ENCODE results near the gene PABPC1L.

The PABPC1L gene

DNA sequence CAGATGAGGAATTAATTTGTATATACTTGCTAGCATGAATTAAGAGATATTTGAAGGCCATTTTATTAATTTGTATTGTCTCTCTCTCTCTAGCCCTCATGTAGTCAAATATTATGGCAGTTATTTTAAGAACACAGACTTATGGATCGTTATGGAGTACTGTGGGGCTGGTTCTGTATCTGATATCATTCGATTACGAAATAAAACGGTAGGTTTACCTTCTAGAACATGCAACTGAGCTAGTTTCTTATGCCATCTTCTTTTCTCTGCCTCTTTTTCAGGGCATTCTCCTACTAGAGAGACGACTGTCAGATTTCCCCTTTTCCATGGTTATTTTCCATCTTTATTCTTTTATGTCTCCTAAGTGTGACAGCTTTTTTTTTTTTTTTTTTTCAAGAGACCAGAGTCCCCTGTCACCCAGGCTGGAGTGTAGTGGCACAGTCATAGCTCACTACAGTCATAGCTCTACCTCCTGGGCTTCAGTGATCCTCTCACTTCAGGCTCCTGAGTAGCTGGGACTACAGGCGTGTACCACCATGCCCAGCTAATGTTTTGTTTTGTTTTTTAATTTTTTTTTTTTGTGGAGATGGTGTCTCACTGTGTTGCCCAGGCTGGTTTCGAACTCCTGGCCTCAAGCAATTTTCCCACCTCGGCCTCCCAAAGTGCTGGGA, 72.0 kb downstream of the PABPC1L start:
- DNase-seq (ENCODE audit: low read depth): no peak
- TF ChIP-seq, protein P1, sequence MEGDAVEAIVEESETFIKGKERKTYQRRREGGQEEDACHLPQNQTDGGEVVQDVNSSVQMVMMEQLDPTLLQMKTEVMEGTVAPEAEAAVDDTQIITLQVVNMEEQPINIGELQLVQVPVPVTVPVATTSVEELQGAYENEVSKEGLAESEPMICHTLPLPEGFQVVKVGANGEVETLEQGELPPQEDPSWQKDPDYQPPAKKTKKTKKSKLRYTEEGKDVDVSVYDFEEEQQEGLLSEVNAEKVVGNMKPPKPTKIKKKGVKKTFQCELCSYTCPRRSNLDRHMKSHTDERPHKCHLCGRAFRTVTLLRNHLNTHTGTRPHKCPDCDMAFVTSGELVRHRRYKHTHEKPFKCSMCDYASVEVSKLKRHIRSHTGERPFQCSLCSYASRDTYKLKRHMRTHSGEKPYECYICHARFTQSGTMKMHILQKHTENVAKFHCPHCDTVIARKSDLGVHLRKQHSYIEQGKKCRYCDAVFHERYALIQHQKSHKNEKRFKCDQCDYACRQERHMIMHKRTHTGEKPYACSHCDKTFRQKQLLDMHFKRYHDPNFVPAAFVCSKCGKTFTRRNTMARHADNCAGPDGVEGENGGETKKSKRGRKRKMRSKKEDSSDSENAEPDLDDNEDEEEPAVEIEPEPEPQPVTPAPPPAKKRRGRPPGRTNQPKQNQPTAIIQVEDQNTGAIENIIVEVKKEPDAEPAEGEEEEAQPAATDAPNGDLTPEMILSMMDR (conservative IDR thresholded peaks at IDR 0.05; ENCODE audit: low read depth, low read length): no peak

DNA sequence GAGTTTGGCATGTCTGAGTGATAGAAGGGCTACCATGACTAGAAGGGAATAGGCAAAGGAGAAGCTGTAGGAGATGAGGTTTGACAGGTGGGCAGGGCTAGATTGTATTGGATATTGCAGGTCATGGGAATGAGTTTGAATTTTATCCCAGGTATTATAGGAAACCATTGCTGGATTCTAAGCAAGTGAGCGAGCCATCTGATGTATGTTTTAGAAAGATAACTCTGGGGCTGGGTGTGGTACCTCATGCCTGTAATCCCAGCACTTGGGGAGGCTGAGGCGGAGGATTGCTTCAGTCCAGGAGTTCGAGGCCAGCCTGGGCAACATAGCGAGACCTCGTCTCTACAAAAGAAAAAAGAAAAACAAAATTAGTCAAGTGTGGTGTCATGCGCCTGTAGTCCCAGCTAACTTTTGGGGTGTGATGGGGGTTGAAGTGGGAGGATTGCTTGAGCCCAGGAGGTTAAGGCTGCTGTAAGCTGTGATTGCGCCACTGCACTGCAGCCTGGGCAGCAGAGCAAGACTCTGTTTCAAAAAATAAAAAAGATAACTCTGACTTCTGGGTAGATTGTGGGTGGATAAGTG, 73.3 kb downstream of the PABPC1L start:
- TF ChIP-seq, protein P1 (conservative IDR thresholded peaks at IDR 0.05; ENCODE audit: low read depth, low read length): no peak
- DNase-seq (ENCODE audit: low read depth): no peak

More for the DNA sequence above, 72.0 kb downstream of the PABPC1L start:
- no peak overlapping the region for H3K4me3 ChIP-seq (ENCODE audit: low read length)

DNA sequence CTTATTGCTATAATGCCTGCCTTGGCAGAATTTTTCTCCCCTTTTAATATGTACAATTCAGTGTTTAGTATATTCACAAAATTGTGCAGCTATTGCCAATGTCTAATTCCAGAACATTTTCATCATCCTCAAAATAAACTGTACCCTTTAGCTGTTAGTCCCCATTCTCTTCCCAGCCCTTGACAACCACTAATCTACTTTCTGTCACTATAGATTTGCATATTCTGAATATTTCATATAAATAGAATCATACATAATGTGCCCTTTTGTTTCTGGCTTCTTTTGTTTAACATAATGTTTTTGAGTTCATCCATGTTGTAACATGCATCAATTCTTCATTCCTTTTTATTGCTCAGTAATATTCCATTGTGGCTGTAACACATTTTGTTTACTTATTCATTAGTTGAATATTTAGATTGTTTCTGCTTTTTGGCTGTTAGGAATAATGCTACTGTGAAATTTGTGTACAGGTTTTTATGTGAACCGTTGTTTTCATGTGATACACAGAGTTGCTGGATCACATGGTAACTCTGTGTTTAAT, 78.8 kb downstream of the PABPC1L start:
- no peak for DNase-seq (ENCODE audit: low read depth)
- no peak overlapping the region for H3K4me3 ChIP-seq (ENCODE audit: low read length)
- TF ChIP-seq, protein P1 (conservative IDR thresholded peaks at IDR 0.05; ENCODE audit: low read depth, low read length): no peak

More for the DNA sequence above, 73.3 kb downstream of the PABPC1L start:
- no peak overlapping the region for H3K4me3 ChIP-seq (ENCODE audit: low read length)

All from retinal pigment epithelial cell (primary cell).